Left colon (tissue), 2 donors: ENCODE results near the gene LYPD6B. TPM values are rescaled to one million over a fixed set of nuclear protein-coding genes. Genes with fewer than 3 reads are reported as not detected.

Source experiments
- ATAC-seq: fragments of 200-7000 bp; cut with Tn5 transposase; one replicate; pipeline ENCODE4 v1.9.1; 2020; ENCODE audit warnings: mild to moderate bottlenecking, moderate library complexity
- DNase-seq, 2 donors: peaks; one replicate each; pipeline ENCODE4 v3.0.0-alpha.2; 2020
- intact Hi-C, 2 donors: fragments of 100-400 bp; cut with DNase I in 1 of 2; cut with micrococcal nuclease in 1 of 2; formaldehyde crosslinking; loops; one replicate each; pipeline versions ENCODE4 v1.11.2 to v1.14.0; 2022; cut with DNase I, micrococcal nuclease
- total RNA-seq, 2 donors: library from RNA; stranded (reverse); fragmentation: NEBNext Ultra II Directional; extraction: Animal tissue kit (Norgen Biotek cat#: 25700); gene quantifications; one replicate each; pipeline ENCODE4 v1.2.1, GENCODE V29; 2021
- donor health status: DM: no; HTN: no; CAD: no.
- donor health status: DM: yes; HTN: yes; CAD: no.

Gene LYPD6B
- total RNA-seq, 2 donors from 2014 or later, result 1.7 to 7.0 TPM

DNA sequence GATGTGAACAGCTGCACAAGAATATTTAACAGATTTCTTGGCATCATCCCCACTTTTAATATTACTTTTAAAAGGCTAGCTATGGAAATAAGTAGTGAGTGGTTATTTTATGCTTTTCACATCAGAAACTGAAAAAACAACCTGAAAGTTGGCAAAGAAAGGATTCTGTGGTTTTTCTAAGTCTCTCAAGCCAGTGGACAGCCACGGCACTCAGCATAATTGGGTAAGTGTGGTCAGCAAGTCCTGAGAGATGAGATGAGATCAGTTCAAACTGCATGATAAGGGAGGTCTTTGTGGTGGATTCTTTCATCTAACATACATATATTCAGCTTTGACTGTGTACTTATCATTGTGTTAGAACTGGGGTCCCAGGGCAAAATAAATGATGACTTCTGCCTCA lies 105.2 kb downstream of the LYPD6B start:
- ATAC-seq (no peak), DNase-seq (no peak)
- intact Hi-C loops, result no loop called here

- ATAC-seq, result no peak
- no peak for DNase-seq
- intact Hi-C loops, result no loop called here
Observed at GRCh38 chr2:149145314-149146295, 107.1 kb downstream of the LYPD6B start.

DNA sequence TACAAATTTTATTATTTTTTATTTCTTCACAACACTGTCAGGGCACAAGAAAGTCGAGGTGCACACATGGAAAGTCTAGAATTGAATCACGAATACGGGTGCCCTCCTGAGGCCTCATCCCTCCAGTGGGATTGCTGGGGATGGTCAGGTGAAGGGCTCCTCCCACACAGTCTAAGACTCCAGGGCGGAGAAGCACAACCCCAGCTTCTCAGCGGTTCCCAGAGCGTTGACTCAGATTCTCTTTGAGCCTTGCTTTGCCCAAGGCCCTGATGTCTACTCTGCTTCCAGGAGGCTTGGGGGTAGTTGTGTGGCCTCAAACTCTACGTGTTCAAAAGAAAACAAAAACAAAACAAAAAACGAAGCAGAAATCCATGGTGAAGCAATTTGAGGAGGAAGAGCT lies 108.4 kb downstream of the LYPD6B start:
- no peak for ATAC-seq
- intact Hi-C loops, result no loop called here
- no peak for DNase-seq

GRCh38 chr2:149148194-149149006 lies 109.9 kb downstream of the LYPD6B start:
- intact Hi-C loops, result no loop called here
- no peak for DNase-seq
- no peak for ATAC-seq

GRCh38 chr2:149149007-149149297 lies 110.5 kb downstream of the LYPD6B start:
- no peak for DNase-seq
- intact Hi-C loops, result no loop called here
- ATAC-seq, result no peak

- ATAC-seq (no peak), DNase-seq (no peak)
- intact Hi-C loops, result no loop called here
Observed at GRCh38 chr2:149152469-149152953, 114.0 kb downstream of the LYPD6B start.

GRCh38 chr2:149155196-149155969 lies 116.9 kb downstream of the LYPD6B start:
- intact Hi-C loops, result no loop called here
- ATAC-seq (peak; percentile 27), DNase-seq (no peak)

DNA sequence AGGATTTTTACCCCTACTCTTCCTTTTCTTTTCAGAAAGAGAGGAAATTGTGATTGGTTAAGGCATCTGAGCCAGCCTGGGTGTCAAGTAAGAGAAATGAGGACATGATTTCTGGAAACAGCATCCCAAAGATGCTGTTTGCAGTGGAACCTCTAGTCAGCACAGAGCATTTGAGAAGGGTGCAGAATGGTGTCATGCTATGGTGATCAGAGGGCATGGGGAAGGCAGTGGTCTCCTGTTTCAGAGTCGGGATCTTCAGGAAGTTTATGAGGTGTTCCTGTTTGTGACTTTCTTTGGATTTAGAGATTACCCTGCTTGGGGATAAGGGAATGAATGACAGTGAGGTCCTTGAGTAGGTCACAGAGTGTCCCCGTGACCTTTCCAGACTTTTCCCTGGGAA lies 117.5 kb downstream of the LYPD6B start:
- no peak for ATAC-seq
- DNase-seq, result no peak
- intact Hi-C loops, result no loop called here

DNA sequence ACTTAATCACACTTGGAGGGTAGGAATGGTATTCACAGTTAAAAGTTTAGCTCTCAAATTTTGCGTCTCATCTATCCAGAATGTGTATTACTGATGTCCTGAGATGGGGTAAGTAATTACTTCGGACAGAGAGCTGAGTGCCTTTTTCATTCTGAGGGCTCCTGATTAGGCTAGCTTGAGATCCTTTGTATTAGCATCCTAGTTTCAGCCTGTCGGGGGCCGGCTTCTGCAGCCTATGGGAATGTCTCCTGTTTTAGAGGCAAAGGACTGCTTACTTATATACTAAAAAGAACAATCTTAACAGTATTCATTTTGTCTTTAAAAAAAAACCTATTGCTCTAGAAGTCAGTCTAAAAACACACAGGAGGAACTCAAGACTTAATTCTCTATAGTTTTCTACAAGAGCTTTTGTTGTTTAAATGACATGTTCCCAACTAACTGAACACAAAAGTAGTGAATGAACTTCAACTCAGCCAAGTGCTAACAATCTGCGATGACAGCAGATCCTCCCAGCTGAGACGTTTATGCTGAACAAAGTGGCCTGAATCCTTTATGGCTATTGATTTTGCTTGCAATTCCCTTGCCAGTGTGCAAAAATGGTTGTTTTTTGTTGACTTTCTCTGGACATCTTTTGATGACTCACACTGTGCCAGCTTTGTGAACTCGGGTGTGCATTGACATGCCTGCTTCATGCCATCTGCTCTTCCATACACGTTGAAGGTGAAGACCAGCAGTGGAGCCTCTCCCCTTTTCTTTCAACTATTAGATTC lies 118.7 kb downstream of the LYPD6B start:
- ATAC-seq (no peak), DNase-seq (no peak)
- intact Hi-C loops, result no loop called here

DNA sequence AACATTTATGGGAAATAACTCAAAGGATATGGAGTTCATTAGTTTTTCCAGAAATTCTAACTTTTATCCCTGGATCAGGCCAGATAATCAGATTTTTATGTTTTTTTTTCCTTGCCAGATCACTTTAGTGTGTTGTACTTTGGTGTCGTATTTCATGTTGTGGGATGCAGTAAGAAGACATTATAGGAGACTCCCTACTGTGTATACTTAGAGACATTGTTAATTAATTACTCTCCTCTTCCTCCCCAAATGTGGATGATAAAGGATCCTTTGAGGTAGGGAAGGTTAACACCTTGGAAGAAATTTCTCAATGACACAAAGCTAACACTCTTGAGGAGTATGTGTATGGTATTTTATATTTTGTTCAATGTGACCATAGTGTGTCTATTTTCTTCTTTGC lies 120.5 kb downstream of the LYPD6B start:
- DNase-seq (no peak), ATAC-seq (no peak)
- intact Hi-C loops, result no loop called here

DNA sequence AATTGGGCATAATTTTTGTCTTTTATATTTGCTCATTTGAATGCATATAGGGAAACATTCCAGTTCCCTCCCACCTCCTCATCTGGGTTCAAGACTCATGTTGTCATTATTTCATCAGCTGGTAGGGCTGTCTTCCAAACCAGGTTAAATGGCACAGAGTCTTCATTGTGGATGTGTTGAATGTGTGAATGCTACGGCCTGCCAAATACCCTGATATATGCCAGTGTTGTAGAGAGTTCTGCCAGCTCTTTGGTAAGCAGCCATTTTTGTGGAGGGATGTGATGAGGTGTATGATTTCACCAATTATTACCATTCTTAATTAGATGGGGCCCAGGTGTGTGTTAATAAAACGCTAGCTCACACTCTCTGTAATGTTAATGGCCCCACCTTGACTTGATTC lies 121.7 kb downstream of the LYPD6B start:
- ATAC-seq, result no peak
- intact Hi-C loops, result no loop called here
- DNase-seq, result no peak

GRCh38 chr2:149160701-149161217 lies 122.3 kb downstream of the LYPD6B start:
- ATAC-seq, result no peak
- intact Hi-C loops, result no loop called here
- no peak for DNase-seq

DNA sequence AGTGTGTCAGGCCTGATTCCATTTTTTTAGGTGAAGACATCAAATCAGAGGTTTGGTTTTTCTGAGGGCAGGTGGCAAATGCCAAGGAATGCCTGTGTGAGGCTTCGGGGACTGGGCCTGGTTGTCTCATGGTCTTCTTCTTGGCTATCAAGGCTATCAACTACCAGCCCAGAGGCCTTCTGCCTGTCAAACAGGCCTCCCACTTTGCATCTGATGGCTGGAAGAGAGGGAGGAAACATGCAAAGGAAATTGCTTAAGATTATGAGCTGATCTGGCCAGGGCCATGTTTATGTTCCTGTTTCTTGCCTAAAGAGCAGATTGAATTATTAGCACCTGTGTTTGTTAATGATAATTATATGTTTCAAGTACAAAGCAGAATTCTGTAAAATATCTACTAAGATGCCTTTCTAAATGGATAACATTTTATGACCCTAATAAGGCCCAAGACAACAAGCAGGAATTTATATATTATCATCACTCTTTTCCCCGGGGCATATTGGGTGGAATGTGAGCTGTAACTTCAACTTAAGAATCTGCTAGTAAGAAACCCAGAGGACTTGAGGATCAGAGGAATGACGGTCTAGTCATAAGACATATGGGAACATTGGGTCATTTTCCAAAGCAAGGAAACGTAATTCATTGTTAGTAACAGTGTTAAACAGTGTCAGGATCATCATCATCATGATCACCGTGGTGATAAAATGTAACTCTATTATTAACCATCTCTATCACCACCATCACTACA lies 123.2 kb downstream of the LYPD6B start:
- intact Hi-C loops, result no loop called here
- DNase-seq (no peak), ATAC-seq (no peak)

GRCh38 chr2:149164296-149164695 lies 125.8 kb downstream of the LYPD6B start:
- no peak for ATAC-seq
- intact Hi-C loops, result no loop called here

GRCh38 chr2:149164827-149165226 lies 126.3 kb downstream of the LYPD6B start:
- no peak for ATAC-seq
- intact Hi-C loops, result no loop called here
- DNase-seq, result no peak

More at GRCh38 chr2:149164296-149164695, 125.8 kb downstream of the LYPD6B start:
- DNase-seq, result no peak

- DNase-seq, result no peak
- ATAC-seq, result no peak
- intact Hi-C loops, result no loop called here
Observed at GRCh38 chr2:149167001-149167780, 128.7 kb downstream of the LYPD6B start.

DNA sequence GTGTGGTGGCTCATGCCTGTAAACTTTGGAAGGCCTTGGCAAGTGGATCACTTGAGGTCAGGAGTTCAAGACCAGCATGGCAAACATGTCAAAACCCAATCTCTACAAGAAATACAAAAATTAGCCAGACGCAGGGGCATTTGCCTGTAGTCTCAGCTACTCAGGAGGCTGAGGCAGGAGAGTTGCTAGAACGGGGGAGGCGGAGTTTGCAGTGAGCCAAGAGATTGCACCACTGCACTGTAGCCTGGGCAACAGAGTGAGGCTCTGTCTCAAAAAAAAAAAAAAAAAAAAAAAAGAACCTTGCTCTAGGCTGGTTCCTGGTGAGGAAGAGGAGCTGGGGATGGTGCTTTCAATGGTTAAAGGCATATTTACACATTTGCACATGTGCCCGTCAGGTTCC lies 129.4 kb downstream of the LYPD6B start:
- intact Hi-C loops, result no loop called here
- ATAC-seq (no peak), DNase-seq (no peak)
